ENCODE results near the gene RHOF.

RHOF gene

GRCh38 chr12:121770813-121771625 is 22.5 kb downstream of the RHOF start:
- no peak overlapping the region for H3K4me3 ChIP-seq (ENCODE audit: control insufficient read depth, low read depth, low read length)
- TF ChIP-seq CTCF (IDR thresholded peaks at IDR 0.05; ENCODE audit: control insufficient read depth, insufficient read depth, low read depth, low read length, missing control alignments) = no peak
- no peak for DNase-seq (ENCODE audit: low read depth)

GRCh38 chr12:121770388-121770787 is 23.1 kb downstream of the RHOF start:
- H3K4me3 ChIP-seq (ENCODE audit: control insufficient read depth, low read depth, low read length) = no peak overlapping the region
- no peak for DNase-seq (ENCODE audit: low read depth)
- TF ChIP-seq CTCF (IDR thresholded peaks at IDR 0.05; ENCODE audit: control insufficient read depth, insufficient read depth, low read depth, low read length, missing control alignments) = no peak

- no peak for TF ChIP-seq CTCF (IDR thresholded peaks at IDR 0.05; ENCODE audit: control insufficient read depth, insufficient read depth, low read depth, low read length, missing control alignments)
- no peak overlapping the region for H3K4me3 ChIP-seq (ENCODE audit: control insufficient read depth, low read depth, low read length)
- DNase-seq (ENCODE audit: low read depth) = no peak
These were observed 23.6 kb downstream of the RHOF start for GRCh38 chr12:121769831-121770301.

- no peak for TF ChIP-seq CTCF (IDR thresholded peaks at IDR 0.05; ENCODE audit: control insufficient read depth, insufficient read depth, low read depth, low read length, missing control alignments)
- H3K4me3 ChIP-seq (ENCODE audit: control insufficient read depth, low read depth, low read length) = no peak overlapping the region
- no peak for DNase-seq (ENCODE audit: low read depth)
These were observed 24.1 kb downstream of the RHOF start for GRCh38 chr12:121769297-121769830.

- no peak overlapping the region for H3K4me3 ChIP-seq (ENCODE audit: control insufficient read depth, low read depth, low read length)
- no peak for TF ChIP-seq CTCF (IDR thresholded peaks at IDR 0.05; ENCODE audit: control insufficient read depth, insufficient read depth, low read depth, low read length, missing control alignments)
- no peak for DNase-seq (ENCODE audit: low read depth)
These were observed 25.9 kb downstream of the RHOF start for GRCh38 chr12:121767525-121768016.

GRCh38 chr12:121766290-121767039 is 27.0 kb downstream of the RHOF start:
- TF ChIP-seq CTCF (IDR thresholded peaks at IDR 0.05; ENCODE audit: control insufficient read depth, insufficient read depth, low read depth, low read length, missing control alignments) = no peak
- no peak overlapping the region for H3K4me3 ChIP-seq (ENCODE audit: control insufficient read depth, low read depth, low read length)
- no peak for DNase-seq (ENCODE audit: low read depth)

Measured in AG09309 (cell line).